ENCODE data around the gene TMEM131. TPM values are rescaled to one million over a fixed set of nuclear protein-coding genes. Genes with fewer than 3 reads are reported as not detected.

Gene TMEM131
- total RNA-seq, 1 experiment from 2014 or later: 21.9 TPM

- H3K4me1 Mint-ChIP-seq: no peaks in the 10 kb centered on the region
- TF ChIP-seq ZNF671 (CRISPR knock-in tag; IDR thresholded peaks at IDR 0.05): no peak
- TF ChIP-seq MAX (CRISPR knock-in tag; IDR thresholded peaks at IDR 0.05): no peak
- TF ChIP-seq ZNF121 (CRISPR knock-in tag; IDR thresholded peaks at IDR 0.05): no peak
- TF ChIP-seq AR (CRISPR knock-in tag; IDR thresholded peaks at IDR 0.05): no peak
- no peak for TF ChIP-seq ATF1 (CRISPR knock-in tag; IDR thresholded peaks at IDR 0.05)
- TF ChIP-seq CTCF (IDR thresholded peaks at IDR 0.05): no peak
- TF ChIP-seq JAZF1 (CRISPR knock-in tag; IDR thresholded peaks at IDR 0.05): no peak
- no peak for TF ChIP-seq ZNF416 (CRISPR knock-in tag; IDR thresholded peaks at IDR 0.05)
- TF ChIP-seq ZNF317 (CRISPR knock-in tag; IDR thresholded peaks at IDR 0.05; ENCODE audit: borderline replicate concordance, low read depth): no peak
- H3K27ac Mint-ChIP-seq: no peak overlapping the region
- ATAC-seq: no peak
- no peak for DNase-seq (ENCODE audit: low spot score)
- no peaks in the 10 kb centered on the region for H3K9me3 Mint-ChIP-seq
- ChIA-PET POLR2A (no interaction called here), CTCF (no interaction called here)
- no peak overlapping the region for H3K4me3 Mint-ChIP-seq
- no peaks in the 10 kb centered on the region for H3K27me3 Mint-ChIP-seq (ENCODE audit: low read depth)
- no peaks in the 10 kb centered on the region for H3K36me3 Mint-ChIP-seq
These were observed 210.8 kb downstream of the TMEM131 start for GRCh38 chr2:97784953-97785352.

- no peak for ATAC-seq
- TF ChIP-seq ZNF317 (CRISPR knock-in tag; IDR thresholded peaks at IDR 0.05; ENCODE audit: borderline replicate concordance, low read depth) (no peak), SOX15 (CRISPR knock-in tag; IDR thresholded peaks at IDR 0.05) (no peak), ZNF425 (CRISPR knock-in tag; conservative IDR thresholded peaks at IDR 0.05) (no peak), SMAD3 (CRISPR knock-in tag; IDR thresholded peaks at IDR 0.05; ENCODE audit: borderline replicate concordance) (no peak), CBFB (CRISPR knock-in tag; IDR thresholded peaks at IDR 0.05; ENCODE audit: low read depth) (no peak), NR1H2 (CRISPR knock-in tag; IDR thresholded peaks at IDR 0.05) (no peak), PREB (CRISPR knock-in tag; IDR thresholded peaks at IDR 0.05; ENCODE audit: borderline replicate concordance) (no peak), EMX1 (CRISPR knock-in tag; IDR thresholded peaks at IDR 0.05) (no peak), USF2 (CRISPR knock-in tag; IDR thresholded peaks at IDR 0.05) (no peak), OVOL2 (CRISPR knock-in tag; IDR thresholded peaks at IDR 0.05; ENCODE audit: borderline replicate concordance) (no peak), USF1 (CRISPR knock-in tag; IDR thresholded peaks at IDR 0.05) (no peak), E2F1 (CRISPR knock-in tag; IDR thresholded peaks at IDR 0.05) (no peak), SMAD4 (CRISPR knock-in tag; IDR thresholded peaks at IDR 0.05) (no peak), GRHL2 (CRISPR knock-in tag; IDR thresholded peaks at IDR 0.05; ENCODE audit: insufficient replicate concordance, severe bottlenecking) (no peak), ZNF671 (CRISPR knock-in tag; IDR thresholded peaks at IDR 0.05) (no peak), IRF2 (CRISPR knock-in tag; IDR thresholded peaks at IDR 0.05; ENCODE audit: borderline replicate concordance, low read depth) (no peak), CREB1 (CRISPR knock-in tag; IDR thresholded peaks at IDR 0.05) (no peak), GABPB1 (CRISPR knock-in tag; IDR thresholded peaks at IDR 0.05) (no peak)
These were observed 213.8 kb downstream of the TMEM131 start for GRCh38 chr2:97781981-97782380.

More at GRCh38 chr2:97781981-97782380, 213.8 kb downstream of the TMEM131 start:
- no peak for DNase-seq (ENCODE audit: low spot score)
- H3K4me1 Mint-ChIP-seq: no peaks in the 10 kb centered on the region
- peaks cover 1% of the 10 kb centered on the region for H3K9me3 Mint-ChIP-seq
- no peaks in the 10 kb centered on the region for H3K27me3 Mint-ChIP-seq (ENCODE audit: low read depth)
- CTCF ChIA-PET: interaction anchor here (1.5 kb wide), 1 partner anchor 25 kb away, joined by 3 read pairs; no protein-coding TSS in a partner anchor
- H3K36me3 Mint-ChIP-seq: no peaks in the 10 kb centered on the region
- no peak overlapping the region for H3K27ac Mint-ChIP-seq
- H3K4me3 Mint-ChIP-seq: no peak overlapping the region
- POLR2A ChIA-PET: no interaction called here

All from WTC11 (cell line).